Measurements from ENCODE around the gene SLX4IP.

The SLX4IP gene

DNA sequence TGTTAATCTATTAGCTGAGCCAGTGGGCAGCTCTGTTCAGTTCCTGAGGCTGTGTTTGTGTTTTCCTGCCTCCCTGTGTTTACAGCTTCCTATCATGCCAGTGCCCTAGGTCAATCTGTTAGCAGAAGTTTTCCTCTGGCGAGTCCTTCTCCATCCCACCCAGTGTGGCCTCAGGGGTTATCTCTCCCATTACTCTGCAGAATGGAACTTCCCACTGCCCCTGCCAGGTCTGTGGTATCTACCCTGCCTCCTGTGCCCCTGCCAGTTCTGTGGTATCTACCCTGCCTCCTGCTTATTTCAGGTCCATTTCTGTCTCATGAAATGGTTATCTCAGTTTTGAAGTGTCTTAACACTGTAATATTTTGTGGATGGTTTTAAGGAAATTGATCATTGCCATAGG, 63.1 kb downstream of the SLX4IP start:
- no peak for DNase-seq

GRCh38 chr20:10501402-10501801, 66.3 kb downstream of the SLX4IP start:
- DNase-seq = no peak

DNA sequence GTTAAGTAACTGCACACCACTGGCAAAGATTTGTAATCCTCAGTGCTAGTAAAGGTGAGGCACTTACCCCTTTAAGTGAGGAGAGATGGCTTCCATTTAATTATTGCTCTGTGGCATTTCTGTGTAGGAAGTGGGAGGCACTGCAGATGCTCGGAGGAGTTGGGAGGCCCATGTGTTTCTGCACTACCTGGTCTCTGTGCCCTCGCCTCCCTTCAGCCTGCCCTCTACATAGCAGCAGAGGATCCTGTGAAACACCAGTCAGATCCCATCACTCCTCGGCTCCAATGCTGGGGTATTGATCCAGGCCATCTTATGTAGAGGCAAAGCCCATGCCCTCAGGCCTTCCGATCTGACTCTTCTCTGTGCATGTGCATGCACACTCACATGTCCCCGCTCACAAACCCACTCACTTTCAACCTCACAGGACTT, 67.0 kb downstream of the SLX4IP start:
- no peak for DNase-seq

GRCh38 chr20:10504608-10504993, 69.5 kb downstream of the SLX4IP start:
- DNase-seq = no peak

GRCh38 chr20:10504994-10505730, 70.1 kb downstream of the SLX4IP start:
- no peak for DNase-seq

GRCh38 chr20:10505827-10506226, 70.7 kb downstream of the SLX4IP start:
- DNase-seq = no peak

GRCh38 chr20:10507052-10507451, 71.9 kb downstream of the SLX4IP start:
- no peak for DNase-seq

GRCh38 chr20:10508060-10508459, 73.0 kb downstream of the SLX4IP start:
- no peak for DNase-seq

DNA sequence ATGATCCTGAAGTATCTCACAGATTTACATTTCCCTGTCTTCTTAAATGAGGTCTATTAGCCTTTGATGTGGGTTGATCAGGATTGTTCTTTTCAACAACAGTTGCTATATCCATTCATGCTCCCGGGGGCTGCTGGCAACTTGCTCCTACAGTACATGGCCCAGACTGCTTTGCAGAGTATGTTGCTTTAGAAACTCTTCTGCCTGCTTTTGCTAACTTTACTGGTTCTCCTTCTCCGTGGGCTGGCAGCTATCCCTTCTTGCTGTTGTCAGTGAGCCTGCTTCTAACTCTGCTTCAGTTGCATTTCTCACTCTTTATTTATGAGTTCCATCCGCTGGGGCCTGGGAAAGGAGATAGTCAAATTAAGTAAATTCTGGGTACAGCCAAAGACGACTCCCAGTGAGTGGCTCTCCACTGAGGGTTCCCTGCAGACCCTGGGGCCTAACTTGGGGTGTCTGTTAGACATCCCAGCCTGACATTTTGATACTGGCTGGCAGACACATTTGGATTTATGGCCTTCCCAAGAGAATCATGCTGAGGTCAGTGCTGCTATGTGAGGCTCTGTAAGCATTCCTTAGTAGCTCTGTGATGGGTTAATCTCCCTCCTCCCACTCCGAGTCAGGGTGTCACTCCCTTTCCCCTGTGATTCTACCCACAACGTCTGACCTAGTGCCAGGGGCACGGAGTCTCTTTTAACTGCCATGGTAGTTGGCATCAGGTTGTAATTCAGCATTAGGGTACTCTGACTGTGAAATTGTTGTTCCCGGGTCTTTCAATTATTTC, 73.6 kb downstream of the SLX4IP start:
- DNase-seq = no peak

DNA sequence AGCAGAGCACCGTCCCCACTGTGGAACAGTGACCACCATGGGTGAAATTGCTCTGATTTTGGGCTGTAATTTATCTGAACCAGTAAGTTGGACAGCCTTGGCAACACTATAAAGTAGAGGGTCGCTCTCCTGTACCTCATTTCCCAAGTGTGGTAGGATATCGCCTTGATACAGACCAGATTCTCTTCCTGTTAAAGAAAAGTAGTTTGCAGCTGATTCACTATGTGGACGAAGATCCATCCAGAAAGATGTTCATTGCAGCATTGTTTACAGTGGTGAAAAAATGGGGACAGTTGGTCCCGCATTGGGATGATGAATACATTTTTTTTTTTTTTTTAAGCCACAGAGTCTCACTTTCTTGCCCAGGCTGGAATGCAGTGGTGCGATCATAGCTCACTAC, 74.3 kb downstream of the SLX4IP start:
- no peak for DNase-seq

- DNase-seq = no peak
Measured at GRCh38 chr20:10510216-10510615, 75.1 kb downstream of the SLX4IP start.

- no peak for DNase-seq
Measured at GRCh38 chr20:10511170-10511508, 76.0 kb downstream of the SLX4IP start.

DNA sequence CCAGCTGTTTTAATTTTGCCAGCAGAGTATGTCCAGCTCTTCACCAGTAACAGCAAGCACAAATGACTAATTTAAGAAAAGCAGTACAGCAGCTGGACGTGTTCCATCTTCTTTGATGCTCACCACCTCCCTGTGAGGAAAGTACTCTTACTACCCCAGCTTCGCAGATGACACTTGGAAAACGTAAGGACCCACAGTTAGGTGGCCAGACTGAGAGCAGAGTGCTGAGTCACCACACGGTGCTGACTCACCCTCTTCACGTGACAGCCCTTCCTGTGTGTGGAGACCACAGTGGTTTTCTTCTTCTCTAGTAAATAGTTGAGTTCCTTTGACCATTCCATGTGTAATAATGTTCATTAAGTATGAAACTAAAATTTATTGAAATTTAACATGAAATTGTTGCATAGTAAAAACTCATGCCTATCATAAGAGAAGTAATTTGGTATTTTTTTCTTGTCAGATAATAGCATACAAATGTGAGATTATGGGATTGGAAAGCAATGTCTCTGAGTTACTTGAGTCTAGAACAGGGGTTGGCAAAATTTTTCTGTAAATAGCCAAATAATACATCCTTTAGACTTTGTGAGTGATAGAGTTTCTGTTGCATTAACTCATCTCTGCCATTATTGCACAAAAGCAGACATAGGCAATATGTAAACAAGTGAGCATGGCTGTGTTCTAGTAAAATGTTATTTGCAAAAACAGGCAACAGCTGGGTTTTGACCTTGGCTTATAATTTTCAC, 76.6 kb downstream of the SLX4IP start:
- peak; percentile 42 for DNase-seq

DNA sequence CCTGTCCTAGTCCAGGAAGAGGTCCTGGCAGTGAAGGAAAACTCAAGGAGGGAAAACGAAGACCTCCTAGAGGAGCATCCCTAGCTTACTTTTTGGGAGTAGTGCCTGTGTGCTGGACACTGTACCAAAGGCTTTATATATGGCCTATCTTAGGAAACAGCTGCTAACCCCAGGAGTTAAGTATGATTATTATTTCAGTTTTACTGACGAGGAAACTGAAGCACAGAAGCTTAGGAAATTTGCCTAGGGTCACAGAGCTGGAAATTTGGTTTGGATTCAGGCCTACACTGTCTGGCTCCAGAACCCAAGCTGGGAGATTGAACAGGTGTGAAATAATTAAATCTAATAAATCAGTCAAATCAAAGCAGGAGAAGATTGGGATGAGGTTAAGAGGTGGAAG, 78.0 kb downstream of the SLX4IP start:
- no peak for DNase-seq

- DNase-seq = no peak
Measured at GRCh38 chr20:10513931-10514575, 78.9 kb downstream of the SLX4IP start.

- DNase-seq = no peak
Measured at GRCh38 chr20:10516529-10516928, 81.4 kb downstream of the SLX4IP start.

DNA sequence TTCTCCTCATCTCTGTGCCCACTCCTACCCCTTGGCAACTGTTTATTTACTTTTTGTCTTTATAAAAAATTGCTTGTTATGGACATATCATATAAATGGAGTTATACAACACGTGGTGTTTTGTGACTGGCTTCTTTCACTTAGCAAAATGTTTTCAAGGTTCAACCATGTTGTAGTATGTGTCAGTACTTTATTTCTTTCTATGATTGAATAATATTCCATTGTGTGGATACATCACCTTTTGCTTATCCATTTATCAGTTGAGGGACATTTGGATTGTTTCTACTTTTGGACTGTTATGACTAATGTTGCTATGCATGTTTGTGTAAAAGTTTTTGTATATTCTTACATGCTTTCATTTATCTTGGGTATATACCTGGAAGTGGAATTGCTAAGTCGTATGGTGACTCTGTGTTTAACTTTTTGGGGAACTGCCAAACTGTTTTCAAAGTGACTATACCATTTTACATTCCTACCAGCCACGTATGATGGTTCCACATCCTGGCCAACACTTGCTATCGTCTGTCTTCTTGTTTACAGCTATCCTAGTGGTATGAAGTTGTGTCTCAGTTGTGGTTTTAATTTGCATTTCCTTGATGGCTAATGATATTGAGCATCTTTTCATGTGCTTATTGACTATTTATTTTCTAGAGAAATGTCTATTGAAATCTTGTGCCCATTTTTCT, 84.4 kb downstream of the SLX4IP start:
- DNase-seq = no peak

GRCh38 chr20:10520528-10520927, 85.4 kb downstream of the SLX4IP start:
- no peak for DNase-seq

DNA sequence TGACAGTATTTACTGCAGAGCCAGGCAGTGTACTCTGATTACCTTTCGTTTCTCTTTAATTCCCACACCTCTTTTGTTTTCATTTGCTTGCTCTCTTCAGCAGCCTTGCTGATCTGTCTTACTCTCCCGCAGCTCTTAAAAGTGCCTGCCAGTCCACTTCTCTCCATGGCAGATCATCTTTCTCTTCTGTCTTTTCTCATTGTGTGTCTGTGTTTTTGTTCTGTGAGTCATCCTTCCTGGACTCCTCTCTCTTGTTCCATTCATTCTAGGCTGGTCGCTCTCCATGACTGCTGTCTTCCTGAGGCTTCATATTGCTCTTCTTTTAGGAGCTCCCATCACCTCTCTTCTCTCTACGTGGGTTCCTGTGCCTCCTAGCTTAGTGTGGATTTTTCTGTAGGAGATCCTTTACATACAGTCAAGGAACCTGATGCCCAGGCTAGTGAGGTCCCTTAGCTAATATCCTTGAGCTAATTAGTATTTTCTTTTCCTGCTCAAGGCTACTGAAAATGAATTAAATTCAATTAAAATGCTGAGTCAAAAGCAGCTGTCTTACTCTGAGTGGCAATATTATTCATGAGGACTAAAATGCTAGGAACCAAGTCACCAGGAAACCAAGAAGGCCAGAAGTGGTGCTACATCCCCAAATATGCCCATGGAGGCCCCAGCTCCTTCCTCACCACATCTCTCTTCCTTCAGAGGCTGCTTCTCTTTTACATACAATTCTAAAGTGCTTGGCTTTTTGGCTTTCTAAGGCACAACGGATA, 86.1 kb downstream of the SLX4IP start:
- DNase-seq = no peak

- no peak for DNase-seq
Measured at GRCh38 chr20:10521836-10522235, 86.7 kb downstream of the SLX4IP start.

DNA sequence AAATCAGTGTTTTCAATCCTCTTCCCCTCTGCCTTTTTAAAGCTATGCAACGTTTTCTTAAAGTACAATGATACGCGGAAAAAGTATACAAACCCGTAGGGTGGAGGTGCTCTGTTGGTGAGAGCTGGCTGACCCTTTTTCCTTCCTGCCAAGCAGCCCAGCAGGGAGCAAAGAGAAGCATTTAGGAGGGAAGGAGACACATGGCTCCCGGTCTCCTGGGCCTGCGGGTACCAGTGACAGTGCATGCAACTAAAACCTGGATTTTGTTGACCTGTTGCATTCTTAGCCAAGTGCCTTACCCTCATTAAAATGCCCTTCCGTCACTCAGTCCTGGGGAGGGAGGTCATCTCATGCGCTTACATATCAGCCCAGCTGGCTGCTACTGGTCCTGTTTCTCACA, 87.2 kb downstream of the SLX4IP start:
- no peak for DNase-seq

- DNase-seq = no peak
Measured at GRCh38 chr20:10523443-10523842, 88.3 kb downstream of the SLX4IP start.
